Measurements from ENCODE around the gene TSEN2. TPM values are rescaled to one million over a fixed set of nuclear protein-coding genes. Genes with fewer than 3 reads are reported as not detected.

The TSEN2 gene
- total RNA-seq, 1 donor from 2014 or later: 11.1 TPM

- DNase-seq (ENCODE audit: low spot score): no peak
- intact Hi-C loops (cut with DNase I): no loop called here
Observed at GRCh38 chr3:12569836-12570235, 85.6 kb downstream of the TSEN2 start.

- intact Hi-C loops (cut with DNase I): no loop called here
Observed at GRCh38 chr3:12571986-12572385, 87.7 kb downstream of the TSEN2 start.

GRCh38 chr3:12574131-12574530 is 89.9 kb downstream of the TSEN2 start:
- intact Hi-C loops (cut with DNase I): no loop called here
- DNase-seq (ENCODE audit: low spot score): no peak

More at GRCh38 chr3:12571986-12572385, 87.7 kb downstream of the TSEN2 start:
- no peak for DNase-seq (ENCODE audit: low spot score)

- intact Hi-C loops (cut with DNase I): no loop called here
- no peak for DNase-seq (ENCODE audit: low spot score)
Observed at GRCh38 chr3:12574661-12575060, 90.4 kb downstream of the TSEN2 start.

- DNase-seq (ENCODE audit: low spot score): no peak
- intact Hi-C loops (cut with DNase I): no loop called here
Observed at GRCh38 chr3:12577379-12577778, 93.1 kb downstream of the TSEN2 start.

GRCh38 chr3:12578742-12579141 is 94.5 kb downstream of the TSEN2 start:
- intact Hi-C loops (cut with DNase I): no loop called here
- no peak for DNase-seq (ENCODE audit: low spot score)

- intact Hi-C loops (cut with DNase I): no loop called here
- DNase-seq (ENCODE audit: low spot score): no peak
Observed at GRCh38 chr3:12579456-12579855, 95.2 kb downstream of the TSEN2 start.

GRCh38 chr3:12579905-12580304 is 95.6 kb downstream of the TSEN2 start:
- DNase-seq (ENCODE audit: low spot score): no peak
- intact Hi-C loops (cut with DNase I): no loop called here

GRCh38 chr3:12582730-12583129 is 98.5 kb downstream of the TSEN2 start:
- intact Hi-C loops (cut with DNase I): no loop called here
- DNase-seq (ENCODE audit: low spot score): no peak

Other genes with a start within 250 kb of the TSEN2 start
- gene PPARG, start 195.4 kb upstream of the TSEN2 start, total RNA-seq: 7.8 TPM
- 0.48 TPM for gene MKRN2OS, start 61.0 kb downstream of the TSEN2 start, total RNA-seq
- gene MKRN2, start 72.6 kb downstream of the TSEN2 start, total RNA-seq: 27.9 TPM
- gene RAF1, start 179.6 kb downstream of the TSEN2 start, total RNA-seq: 118 TPM

Data from cardiac septum (tissue), 1 donor.